SIG-M5 (cell line): Measurements from ENCODE around the gene DRG2.

ENCODE experiments used
- DNase-seq: peaks from one replicate; lab custom pipeline; 2025; lab: John Stamatoyannopoulos, UW

DRG2 gene

DNA sequence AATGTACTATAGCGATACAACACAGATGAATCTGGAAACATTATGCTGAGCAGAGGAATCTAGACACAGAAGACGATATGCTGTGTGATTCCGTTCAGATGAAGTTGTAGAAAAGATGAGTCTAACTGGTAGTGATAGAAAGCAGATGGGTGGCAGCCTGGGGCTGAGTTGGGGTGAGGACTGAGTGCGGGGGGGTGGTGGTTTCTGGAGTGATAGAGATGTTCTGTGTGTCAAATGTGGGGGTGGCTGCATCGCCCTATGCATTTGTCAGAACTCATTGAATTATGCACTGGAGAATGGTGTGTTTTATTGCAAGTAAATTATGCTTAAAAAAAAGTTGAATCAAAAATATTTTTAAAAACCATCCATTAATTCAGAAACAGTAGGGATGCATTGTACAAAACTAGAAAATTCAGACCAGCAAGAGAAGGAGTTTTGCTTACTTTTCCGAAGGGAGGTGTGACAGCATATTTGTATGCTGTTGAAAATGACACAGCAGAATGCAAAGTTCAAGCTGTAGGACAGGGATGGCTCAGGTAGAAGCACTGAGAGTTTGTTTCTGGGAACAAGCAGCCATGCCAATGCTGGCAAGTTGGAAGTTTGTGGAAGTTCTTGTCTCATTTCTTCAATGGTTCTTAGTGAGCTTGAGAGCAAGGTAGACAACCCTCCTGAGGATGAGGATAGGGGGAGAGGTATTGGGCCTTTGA is 13.0 kb upstream of the DRG2 start:
- no peak for DNase-seq

DNA sequence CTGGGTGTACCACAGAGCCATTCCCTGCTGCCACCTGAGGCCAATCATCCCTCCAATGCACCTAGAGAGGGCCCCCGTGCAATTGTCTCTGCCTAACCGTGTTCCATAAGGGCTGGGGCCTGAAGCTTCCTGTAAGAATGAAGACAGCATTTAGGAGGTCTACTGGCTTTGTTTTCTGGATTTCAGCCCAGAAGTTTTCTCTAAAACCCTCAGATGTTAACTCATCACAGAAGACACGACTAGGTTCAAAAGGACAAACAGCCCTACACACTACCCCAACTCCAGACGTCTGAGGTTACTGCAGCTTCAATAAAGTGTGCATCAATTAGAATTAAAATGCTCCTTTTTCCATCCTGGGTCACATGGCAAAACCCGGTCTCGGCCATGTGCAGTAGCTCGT is 10.8 kb upstream of the DRG2 start:
- DNase-seq: no peak

DNA sequence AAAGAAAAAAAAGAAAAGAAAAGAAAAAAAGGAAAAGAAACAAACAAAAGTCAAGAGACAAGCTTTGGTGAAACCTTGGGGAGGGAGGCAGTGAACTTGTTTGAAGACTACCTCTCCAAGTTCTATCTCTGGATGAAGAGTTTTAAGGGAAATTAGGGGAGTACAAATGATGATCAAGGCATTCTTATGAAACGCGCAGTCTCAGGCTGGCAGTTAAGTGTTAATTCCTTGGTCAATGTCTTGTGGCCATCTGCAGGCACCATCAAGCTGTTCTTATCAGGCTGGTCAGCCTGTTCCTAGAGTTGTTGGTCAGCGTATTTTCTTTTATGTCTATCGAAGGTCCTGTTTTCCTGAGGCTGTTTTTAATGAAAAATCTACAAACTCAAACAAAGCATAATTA is 8.2 kb upstream of the DRG2 start:
- no peak for DNase-seq

DNA sequence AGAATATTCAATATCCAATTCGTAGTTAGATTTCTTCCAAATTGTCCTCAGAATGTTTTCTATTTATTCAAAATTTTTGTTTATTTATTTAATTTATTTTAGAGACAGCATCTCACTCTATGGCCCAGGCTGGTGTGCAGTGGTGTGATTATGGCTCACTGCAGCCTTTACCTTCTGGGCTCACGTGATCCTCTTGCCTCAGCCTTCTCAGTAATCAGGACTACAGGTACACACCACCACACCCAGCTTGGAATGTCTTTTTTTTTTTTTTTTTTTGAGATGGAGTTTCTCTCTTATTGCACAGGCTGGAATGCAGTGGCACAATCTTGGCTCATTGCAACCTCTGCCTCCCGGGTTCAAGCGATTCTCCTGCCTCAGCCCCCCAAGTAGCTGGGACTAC is 3.5 kb upstream of the DRG2 start:
- DNase-seq: no peak

DNA sequence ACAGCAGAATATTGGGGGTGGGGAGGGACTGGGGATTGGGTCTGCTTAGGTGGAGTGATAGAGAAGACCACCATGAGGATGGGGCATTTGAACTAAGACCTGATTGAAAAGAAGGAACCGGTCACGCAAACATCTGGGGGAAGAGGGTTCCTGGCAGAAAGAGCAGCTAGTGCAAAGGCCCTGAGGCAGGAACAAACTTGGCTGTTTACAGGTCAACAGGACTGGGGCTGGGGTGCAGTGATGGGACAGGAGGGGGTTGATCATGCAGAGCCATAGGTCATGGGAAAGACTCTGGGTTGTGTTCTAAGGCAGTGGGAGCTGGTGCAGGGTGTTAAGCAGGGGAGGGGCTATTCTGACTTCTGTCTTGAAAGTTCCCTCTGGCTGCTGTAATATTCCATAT is 1.9 kb downstream of the DRG2 start:
- no peak for DNase-seq

DNA sequence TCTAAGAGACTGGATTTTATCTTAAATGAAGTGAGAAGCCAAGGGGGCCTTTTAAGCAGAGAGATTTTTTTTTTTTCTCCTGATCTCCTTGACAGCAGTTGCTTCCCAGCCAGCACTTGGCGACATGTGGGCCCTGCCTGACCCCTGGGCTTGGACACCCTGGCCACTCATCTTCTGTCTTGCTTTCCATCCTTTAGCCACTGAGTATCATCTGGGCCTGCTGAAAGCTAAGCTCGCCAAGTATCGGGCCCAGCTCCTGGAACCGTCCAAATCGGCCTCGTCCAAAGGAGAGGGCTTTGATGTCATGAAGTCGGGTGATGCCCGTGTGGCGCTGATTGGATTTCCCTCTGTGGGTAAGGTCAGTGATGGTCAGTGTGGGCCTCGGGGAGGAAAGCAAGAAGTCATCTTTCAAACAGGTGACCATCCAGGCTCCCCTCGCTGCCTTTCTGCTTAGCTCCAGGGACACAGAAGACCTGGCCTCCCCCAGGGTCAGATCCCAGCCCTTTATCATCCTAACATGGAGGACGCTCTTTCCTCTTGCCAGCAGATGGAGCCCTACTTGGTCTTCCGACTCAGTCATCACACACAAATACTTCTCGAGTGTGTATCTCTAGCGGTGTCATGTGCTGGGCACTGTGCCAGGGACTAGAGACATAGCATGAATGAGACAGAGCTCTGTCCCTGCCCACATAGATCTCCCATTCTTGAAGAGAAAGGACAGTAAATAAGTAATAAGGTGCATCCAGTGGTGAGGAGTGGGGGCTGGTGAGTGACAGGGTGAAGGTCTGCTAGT is 6.1 kb downstream of the DRG2 start:
- DNase-seq: no peak

DNA sequence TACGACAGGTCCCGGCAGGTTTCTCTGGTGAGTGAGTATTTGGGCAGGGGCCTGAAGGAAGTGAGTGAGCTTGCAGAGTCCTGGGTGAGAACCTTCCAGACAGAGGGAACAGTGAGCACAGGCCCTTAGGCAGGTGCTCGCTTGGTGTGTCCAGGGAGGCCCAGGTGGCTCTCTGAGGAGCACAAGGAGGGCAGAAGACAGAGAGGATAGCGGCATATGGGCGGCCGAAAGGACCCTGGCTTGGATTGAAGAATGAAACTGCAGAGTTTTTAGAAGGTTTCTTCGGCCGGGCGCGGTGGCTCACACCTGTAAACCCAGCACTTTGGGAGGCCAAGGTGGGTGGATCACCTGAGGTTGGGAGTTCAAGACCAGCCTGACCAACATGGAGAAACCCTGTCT is 6.7 kb downstream of the DRG2 start:
- DNase-seq: no peak

DNA sequence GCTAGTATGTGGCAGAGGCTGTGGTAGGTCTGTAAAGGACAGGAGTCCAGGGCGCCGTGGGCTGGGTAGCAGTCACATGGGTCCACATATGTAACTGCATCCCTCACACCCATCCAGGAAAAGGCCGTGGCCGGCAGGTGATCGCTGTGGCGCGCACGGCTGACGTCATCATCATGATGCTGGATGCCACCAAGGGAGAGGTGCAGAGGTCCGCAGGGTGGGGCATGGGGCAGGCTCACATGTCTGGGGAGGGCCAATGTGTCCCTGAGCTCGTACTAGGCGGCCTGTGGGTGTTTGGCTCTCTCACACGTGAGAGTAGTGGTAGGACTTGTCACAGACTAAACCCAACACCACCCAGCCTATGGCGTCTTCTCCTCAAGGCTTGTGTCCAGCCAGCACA is 11.8 kb downstream of the DRG2 start:
- DNase-seq: no peak

DNA sequence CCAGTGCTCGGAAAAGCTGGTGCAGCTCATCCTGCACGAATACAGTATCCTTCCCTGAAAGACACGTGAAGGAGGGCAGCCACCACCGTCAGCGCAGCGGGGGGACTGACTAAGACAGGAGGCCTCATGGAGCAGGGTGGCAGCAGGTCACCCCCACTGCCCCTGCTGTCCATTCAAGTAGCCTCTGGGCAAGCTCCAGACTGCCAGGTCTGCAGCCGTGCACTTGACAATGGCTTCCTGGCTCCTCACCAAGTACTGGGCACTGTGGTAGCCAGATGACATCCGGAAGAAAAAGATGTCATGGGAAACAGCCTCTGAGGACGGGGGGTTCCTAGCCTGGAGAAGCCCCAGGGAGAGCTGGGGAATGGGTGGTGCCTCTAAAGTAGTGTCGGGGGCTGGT is 12.9 kb downstream of the DRG2 start:
- DNase-seq: no peak

DNA sequence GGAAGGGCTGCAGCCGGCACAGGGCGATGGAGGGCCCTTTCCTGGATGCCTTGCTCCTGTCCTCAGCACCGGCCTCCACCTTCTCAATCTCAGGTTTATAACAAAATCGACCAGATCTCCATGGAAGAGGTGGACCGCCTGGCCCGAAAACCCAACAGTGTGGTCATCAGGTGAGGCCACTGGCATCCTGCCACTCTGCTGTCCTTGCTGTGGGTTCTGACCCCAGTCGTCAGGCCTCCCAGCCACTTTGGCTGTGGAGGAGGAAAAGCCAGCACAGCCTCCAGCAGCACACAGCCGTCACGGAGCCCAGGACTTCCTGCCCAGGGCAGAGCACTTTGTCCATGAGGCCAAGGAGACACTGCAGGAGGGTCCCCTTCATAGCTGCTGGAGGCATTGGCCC is 14.1 kb downstream of the DRG2 start:
- DNase-seq: no peak

DNA sequence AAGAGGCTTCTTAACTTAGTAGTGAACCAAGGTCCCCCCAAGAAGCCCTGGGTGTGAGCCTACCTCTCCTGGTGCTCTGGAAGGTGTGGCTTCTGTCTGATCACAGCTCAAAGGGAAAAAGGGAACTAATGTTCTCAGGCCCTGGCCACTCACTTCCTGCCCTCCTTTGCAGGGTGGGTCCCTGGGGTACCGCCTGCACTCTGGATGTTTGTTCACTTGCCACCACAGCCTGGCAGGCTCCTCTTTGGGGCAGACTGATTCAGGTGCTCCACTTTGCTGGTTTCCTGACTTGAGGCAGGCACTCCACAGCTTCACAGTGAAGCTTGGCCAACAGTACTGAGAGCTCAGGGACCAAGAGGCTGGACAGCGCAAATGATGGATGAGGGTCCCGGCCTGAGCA is 14.9 kb downstream of the DRG2 start:
- no peak for DNase-seq

DNA sequence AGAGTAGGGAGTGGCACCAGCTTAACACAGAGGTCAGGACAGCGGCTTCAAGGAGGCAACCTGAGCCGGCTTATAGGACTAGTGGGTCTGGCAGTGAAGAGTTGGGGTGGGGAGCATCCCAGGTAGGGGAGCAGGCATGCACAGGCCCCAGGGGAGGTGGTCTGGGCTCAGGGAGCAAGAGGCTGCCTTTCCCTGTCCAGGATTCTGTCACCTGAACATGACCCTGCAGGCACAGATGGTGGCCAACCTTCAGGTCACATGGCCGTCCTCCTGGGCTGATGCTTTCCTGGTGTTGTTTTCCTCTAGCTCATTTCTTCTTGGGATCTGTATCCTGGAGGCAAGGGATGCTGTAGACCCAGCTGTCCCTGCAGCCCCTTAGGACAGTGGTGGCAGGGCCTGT is 17.3 kb downstream of the DRG2 start:
- DNase-seq: no peak

DNA sequence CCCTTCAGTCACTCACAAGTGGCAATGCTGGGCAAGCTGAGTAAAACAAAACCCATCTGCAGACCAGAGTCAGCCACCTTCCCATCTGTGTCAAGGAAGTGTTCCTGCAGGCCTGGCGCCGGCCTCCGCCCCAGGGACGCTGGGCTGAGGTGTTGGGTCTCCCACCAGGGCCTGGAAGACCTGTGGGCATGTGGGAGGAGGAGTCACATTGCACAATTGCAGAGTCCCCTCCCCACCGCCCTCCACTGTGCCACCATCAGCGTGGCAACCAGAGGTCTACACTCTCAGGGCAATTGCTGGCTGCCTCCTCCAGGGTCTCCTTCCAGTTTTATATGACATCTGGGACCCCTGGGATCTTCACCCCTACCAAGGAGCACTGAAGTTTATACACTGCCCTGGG is 17.8 kb downstream of the DRG2 start:
- DNase-seq: no peak

DNA sequence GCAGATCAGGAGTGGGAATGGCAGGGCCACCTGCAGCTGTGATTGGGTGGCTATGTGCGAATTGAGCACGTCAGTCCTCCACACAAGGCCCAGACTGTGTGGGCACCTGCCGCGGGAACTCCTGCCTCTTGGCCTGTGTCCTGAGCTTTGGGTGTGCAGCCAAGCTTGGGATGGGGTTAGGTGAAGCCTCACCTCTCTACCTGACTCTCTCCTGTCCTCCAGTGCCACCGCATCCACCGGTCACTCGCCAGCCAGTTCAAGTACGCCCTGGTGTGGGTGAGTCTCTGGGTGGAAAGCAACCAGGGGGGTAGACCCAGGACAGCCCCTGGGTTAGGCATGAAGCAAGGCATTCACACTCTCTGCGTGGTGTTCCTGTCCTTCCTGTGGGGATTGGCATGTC is 18.5 kb downstream of the DRG2 start:
- no peak for DNase-seq

DNA sequence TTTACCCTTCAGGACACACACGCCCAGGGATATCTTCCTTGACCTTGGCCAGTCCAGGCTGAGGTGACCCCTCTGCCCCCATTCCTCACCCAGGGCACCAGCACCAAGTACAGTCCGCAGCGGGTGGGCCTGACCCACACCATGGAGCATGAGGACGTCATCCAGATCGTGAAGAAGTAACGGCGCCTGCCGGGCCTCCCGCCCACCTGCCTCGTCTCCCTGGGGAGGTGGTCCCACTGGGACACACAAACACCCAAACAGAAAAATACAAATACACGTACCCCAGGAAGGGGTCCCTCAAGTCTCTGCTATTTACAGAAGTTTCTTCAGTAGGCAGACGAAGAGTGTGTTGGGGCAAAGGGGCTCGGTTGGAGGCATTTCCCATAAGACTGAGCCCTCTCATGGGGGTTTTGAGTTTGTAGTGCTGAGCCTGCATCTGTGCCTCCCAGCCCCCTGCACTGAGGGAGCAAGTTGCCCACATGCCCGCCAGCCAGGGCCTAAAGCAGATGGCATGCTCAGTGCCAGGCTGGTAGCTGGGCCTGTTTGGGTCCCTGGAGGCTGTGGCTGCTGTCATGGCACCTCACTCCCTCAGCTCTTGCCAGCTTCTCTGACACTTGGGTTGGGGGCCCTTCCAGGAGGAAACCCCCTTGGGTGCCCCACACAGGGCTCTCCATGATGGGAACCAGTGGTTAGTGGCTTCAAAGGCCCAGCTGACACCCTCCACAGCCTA is 19.5 kb downstream of the DRG2 start:
- no peak for DNase-seq

DNA sequence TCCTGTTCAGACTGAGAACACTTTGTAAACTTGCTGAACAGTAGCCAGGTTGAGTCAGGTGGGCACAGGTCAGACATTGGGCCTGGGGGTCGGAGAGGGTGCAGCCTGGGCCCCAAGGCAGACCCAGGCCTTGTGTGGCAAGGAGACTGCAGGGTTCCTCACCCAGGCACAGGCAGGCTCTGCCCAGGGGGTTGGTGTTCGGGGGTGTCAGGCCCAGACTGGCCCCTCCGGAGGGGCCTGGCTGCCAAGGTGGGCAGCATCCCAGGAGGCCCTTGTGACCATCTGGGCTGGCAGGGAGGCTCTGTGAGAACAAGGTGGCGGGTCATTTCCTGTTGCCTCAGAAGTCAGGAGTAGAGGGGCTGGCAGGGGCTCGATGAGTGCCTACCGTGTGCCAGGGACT is 20.2 kb downstream of the DRG2 start:
- no peak for DNase-seq

DNA sequence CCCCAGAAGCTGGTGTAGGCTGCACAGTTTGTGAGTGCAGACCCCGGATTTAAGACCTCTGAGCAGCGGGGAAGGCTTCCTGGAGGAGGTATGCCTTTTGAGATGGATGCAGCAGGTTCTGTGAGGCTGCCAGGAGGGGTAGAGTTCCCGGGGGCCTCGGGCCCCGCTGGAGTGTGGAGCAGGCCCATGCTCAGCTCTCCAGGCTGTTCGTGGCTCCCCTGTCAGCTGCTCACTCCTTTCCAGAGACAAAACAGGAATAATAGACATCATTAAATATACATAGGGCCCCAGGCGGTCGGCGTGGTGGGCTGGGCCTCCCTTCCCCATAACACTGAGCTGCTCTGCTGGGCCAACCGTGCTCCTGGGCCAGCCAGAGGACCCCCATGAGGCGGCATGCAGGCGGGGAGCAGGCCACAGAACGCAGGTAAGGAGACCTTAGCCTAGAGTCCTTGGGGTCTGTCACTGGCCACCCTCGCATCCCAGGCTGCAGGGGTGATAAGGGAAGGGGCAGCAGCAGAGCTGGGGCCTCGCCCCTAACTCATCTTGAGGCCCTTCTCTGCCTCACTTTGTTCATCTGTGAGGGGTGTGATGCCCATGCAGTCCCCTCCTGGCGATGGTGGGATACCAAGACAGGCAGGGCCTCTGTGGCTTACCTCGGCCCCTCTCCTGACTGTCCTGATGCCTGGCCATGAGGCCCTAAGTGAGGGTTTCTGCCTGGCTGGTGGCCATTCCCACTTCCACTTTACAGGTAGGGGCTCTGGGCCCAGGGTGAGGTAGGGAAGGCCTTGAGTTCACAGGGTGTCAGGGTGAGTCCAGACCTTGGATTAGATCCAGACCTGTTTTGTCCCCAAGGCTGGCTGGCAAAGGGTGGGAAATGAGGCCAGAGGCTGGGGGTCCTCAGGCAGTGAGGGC is 20.9 kb downstream of the DRG2 start, which contains the start of gene MYO15A:
Gene MYO15A, plus strand, starts transcription at position 356 of the 912 bp plus-strand sequence. CDS start 10,045 bp downstream, outside the sequence.
- no peak for DNase-seq

DNA sequence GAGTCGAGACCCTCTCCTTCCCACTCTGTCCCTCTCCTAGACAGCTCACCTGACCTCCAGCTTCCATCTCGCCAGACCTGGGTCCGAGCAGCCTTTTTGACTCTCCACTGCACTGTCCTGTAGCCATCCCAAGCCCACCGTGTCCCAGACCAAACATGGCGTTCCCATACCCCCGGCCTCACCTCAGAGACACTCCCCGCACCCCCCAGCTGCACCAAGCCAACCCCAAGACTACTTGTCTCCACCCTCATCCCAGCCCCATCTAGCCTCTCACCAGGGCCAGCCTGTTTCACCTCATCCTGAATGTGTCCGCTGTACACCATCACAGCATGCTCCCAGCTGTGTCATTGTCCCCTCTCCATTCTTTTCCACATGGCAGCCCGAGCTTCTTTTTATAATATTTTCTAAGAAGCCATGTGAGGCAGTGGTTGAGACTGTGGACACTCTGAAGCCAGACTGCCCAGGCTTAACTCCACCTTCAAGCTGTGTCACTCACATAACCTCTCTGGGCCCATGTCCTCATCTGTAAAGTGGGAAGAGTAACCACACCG is 22.3 kb downstream of the DRG2 start:
- no peak for DNase-seq

DNA sequence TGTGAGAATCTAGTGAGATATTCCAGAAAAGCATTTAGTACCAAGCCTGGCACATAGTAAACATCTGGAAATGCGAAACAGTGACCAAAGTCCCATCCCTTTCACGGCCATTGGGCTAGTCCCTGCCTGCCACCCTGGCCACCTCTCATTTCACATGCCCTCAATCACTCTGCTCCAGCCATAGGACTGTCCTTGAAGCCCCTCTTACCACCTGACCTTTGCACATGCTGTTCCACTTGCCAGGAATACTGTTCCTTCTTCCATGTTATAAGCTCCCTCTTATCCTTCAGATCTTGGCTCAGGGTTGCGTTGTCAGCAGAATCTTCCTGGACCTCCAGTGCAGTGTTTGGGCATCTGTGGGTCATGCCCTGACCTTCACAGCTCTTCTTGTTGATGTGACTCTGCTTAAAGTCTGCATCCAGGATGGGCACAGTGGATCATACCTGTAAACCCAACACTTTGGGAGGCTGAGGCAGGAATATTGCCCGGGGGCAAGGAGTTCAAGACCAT is 22.9 kb downstream of the DRG2 start:
- DNase-seq: no peak

DNA sequence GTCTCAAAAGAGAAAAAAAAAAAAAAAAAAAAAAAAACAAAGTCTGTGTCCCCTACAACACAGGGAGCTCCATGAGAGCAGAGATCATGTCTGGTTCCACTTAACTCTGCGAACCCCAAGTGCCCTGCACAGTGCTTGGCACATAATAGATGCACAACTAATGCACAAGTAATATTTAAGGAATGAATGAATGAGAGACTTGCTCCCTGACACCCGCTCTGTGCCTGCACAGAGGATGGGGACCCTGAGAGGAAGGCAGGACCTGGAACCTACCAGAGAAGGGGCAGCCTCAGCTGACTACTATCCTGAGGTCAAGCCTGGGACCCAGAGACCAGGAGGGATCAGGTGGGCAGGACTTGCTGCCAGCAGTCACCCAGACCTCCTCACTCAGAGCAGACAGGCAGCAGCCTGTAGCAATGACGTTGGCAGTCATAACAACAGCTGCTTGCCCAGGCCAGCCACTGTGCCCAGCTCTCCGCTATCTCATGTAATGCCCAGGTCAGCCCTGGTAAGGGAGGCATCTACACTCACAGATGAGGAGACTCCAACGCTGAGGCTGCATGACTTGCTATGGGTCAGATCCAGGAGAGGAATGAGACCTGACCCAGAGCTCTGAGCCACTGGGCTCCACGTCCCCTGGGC is 23.7 kb downstream of the DRG2 start:
- DNase-seq: no peak

DNA sequence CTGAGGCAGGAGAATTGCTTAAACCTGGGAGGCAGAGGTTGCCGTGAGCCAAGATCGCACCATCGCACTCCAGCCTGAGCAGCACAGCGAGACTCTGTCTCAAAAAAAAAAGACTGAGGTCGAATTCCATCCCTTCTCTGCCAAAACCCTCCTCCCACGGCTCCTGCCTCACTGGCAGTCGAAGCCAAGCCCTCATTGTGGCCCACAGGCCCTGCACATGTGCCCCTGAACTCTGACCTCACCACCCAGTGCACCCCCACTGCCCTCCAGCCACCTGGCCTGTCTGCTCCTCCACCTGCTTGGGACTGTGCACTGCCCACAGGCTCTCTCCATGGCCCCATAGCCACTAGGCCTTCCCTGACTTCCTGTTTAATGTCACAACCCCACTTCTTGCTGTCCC is 27.8 kb downstream of the DRG2 start:
- DNase-seq: no peak
